Gastrocnemius medialis (tissue), 4 donors: ENCODE data around the gene NSMCE1. TPM values are rescaled to one million over a fixed set of nuclear protein-coding genes. Genes with fewer than 3 reads are reported as not detected.

Source experiments
- ATAC-seq, 2 donors: fragments of 150-250 bp; one replicate each; pipeline ENCODE4 v1.9.1; 2016
- DNase-seq, 2 donors: peaks; one replicate each; pipeline ENCODE4 v3.0.0-alpha.2; 2019
- H3K27ac ChIP-seq, 4 donors: fragments of 200-600 bp; sonication (generic); 1 replicate in 1 of 4; 2 replicates in 3 of 4; pipeline ENCODE4 v1.5.1; 2016 to 2018; ENCODE audit warnings: mild to moderate bottlenecking in 2 of 4, moderate library complexity in 1 of 4
- H3K27me3 ChIP-seq, 3 donors: fragments of 200-600 bp; sonication (generic) in 2 of 3; 1 replicate in 1 of 3; 2 replicates in 2 of 3; pipeline versions ENCODE4 v1.5.1 to v1.6.0; 2016 to 2019; ENCODE audit warnings: mild to moderate bottlenecking in 1 of 3, moderate library complexity in 1 of 3
- H3K36me3 ChIP-seq, 2 donors: fragments of 200-600 bp; sonication (generic) in 1 of 2; one replicate each; pipeline ENCODE4 v1.5.1; 2017 to 2018
- H3K4me1 ChIP-seq, 2 donors: fragments of 200-600 bp; sonication (generic) in 1 of 2; one replicate each; pipeline ENCODE4 v1.5.1; 2016 to 2017; ENCODE audit warnings: mild to moderate bottlenecking in 2 of 2
- H3K4me3 ChIP-seq, 4 donors: fragments of 200-600 bp; sonication (generic) in 3 of 4; 1 replicate in 1 of 4; 2 replicates in 3 of 4; pipeline ENCODE4 v1.5.1; 2016 to 2019; ENCODE audit warnings: mild to moderate bottlenecking in 2 of 4
- H3K9me3 ChIP-seq, 3 donors: fragments of 200-600 bp; sonication (generic) in 2 of 3; 1 replicate in 1 of 3; 2 replicates in 2 of 3; pipeline ENCODE4 v1.5.1; 2016 to 2019
- CTCF ChIP-seq, 5 experiments: fragments of 450-650 bp in 3 of 5; fragments of 200-600 bp in 2 of 5; sonication (generic) in 2 of 5; IDR thresholded peaks in 4 of 5; conservative IDR thresholded peaks in 1 of 5; 1 replicate in 4 of 5; 2 replicates in 1 of 5; pipeline ENCODE4 v1.5.1; 2016 to 2019; ENCODE audit warnings: antibody characterized with exemption in 5 of 5, mild to moderate bottlenecking in 3 of 5, moderate library complexity in 3 of 5
- POLR2A ChIP-seq, 2 donors: fragments of 450-650 bp; IDR thresholded peaks; one replicate each; pipeline ENCODE4 v1.6.1; 2017; ENCODE audit warnings: antibody characterized with exemption in 2 of 2, mild to moderate bottlenecking in 2 of 2, moderate library complexity in 2 of 2
- in situ Hi-C, 4 donors: fragments of 200-750 bp; cut with MboI; loops; one replicate each; pipeline versions ENCODE4 v1.15.0 to v1.8.0; 2017; ENCODE audit warnings: low sequenced_read_pairs in 4 of 4
- intact Hi-C: fragments of 100-400 bp; cut with DNase I; formaldehyde crosslinking; loops from one replicate; pipeline ENCODE4 v1.15.1; 2023; ENCODE audit warnings: low total_unique reads
- total RNA-seq, 4 donors: library from RNA; depleted of rRNA; stranded (reverse); fragments of >200 nt; gene quantifications; one replicate each; pipeline versions ENCODE4 v1.1.0 to v1.2.3, GENCODE V29; 2016

NSMCE1 gene
- total RNA-seq, 4 donors from 2014 or later = 20.2 to 29.1 (median 22.0) TPM

DNA sequence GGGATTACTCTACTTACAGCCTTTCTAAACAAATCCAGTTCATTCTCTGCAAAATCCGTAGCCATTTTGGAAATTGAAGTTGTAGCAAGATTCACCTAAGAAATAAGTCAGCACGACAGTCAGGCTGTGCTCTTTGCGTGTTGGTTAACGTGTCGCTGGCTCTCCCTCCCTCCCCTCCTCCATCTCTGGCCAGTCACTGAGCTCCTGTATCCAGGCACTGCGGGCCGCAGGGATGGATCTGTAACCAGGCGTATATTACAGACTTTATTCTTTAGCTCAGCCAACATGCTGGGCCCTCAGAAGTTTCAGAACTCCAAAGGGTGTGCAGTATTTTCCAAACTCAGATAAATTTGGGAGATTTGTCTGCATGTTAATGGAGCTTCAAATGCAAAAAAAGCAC is 34.4 kb downstream of the NSMCE1 start:
- intact Hi-C loops = no loop called here
- peak overlapping the region in 2 of 4 donors; percentile 52 to 63 for H3K27ac ChIP-seq
- no peak for ATAC-seq
- H3K4me3 ChIP-seq = no peak overlapping the region
- TF ChIP-seq POLR2A (IDR thresholded peaks at IDR 0.05) (no peak), CTCF (IDR thresholded peaks at IDR 0.05 in 4 of 5, conservative IDR thresholded peaks at IDR 0.05 in 1 of 5) (no peak)
- no peaks in the 10 kb centered on the region for H3K27me3 ChIP-seq
- in situ Hi-C loops = loop anchor here in 2 of 4 donors (5.0 to 25.0 kb wide), 2 partner anchors 128 kb away; no protein-coding TSS in a partner anchor
- H3K36me3 ChIP-seq = peaks cover 0 to 9% of the 10 kb centered on the region in 2 donors
- DNase-seq = no peak
- H3K4me1 ChIP-seq = peaks cover 14 to 27% of the 10 kb centered on the region in 2 donors
- H3K9me3 ChIP-seq = no peaks in the 10 kb centered on the region

- no peak for DNase-seq
- intact Hi-C loops (no loop called here), in situ Hi-C loops (loop anchor here in 2 of 4 donors (5.0 to 25.0 kb wide), 2 partner anchors 129 kb away; no protein-coding TSS in a partner anchor)
- ATAC-seq = no peak
- Histone ChIP-seq H3K27me3 (no peaks in the 10 kb centered on the region), H3K4me3 (no peak overlapping the region), H3K4me1 (peaks cover 19 to 30% of the 10 kb centered on the region in 2 donors), H3K36me3 (peaks cover 0 to 9% of the 10 kb centered on the region in 2 donors), H3K9me3 (no peaks in the 10 kb centered on the region), H3K27ac (no peak overlapping the region)
- TF ChIP-seq CTCF (IDR thresholded peaks at IDR 0.05 in 4 of 5, conservative IDR thresholded peaks at IDR 0.05 in 1 of 5) (no peak), POLR2A (IDR thresholded peaks at IDR 0.05) (no peak)
Measured at GRCh38 chr16:27233731-27234130, 34.8 kb downstream of the NSMCE1 start.

- intact Hi-C loops (no loop called here), in situ Hi-C loops (loop anchor here in 2 of 4 donors (5.0 to 25.0 kb wide), 2 partner anchors 129 kb away; no protein-coding TSS in a partner anchor)
- Histone ChIP-seq H3K27ac (no peak overlapping the region), H3K36me3 (peaks cover 0 to 9% of the 10 kb centered on the region in 2 donors), H3K4me3 (no peak overlapping the region), H3K9me3 (no peaks in the 10 kb centered on the region), H3K4me1 (peaks cover 20 to 31% of the 10 kb centered on the region in 2 donors), H3K27me3 (no peaks in the 10 kb centered on the region)
- ATAC-seq (no peak), DNase-seq (no peak)
- TF ChIP-seq CTCF (IDR thresholded peaks at IDR 0.05 in 4 of 5, conservative IDR thresholded peaks at IDR 0.05 in 1 of 5) (no peak), POLR2A (IDR thresholded peaks at IDR 0.05) (no peak)
Measured at GRCh38 chr16:27232901-27233625, 35.5 kb downstream of the NSMCE1 start.

GRCh38 chr16:27232061-27232900 is 36.3 kb downstream of the NSMCE1 start:
- peaks cover 0 to 9% of the 10 kb centered on the region in 2 donors for H3K36me3 ChIP-seq
- in situ Hi-C loops (loop anchor here in 2 of 4 donors (5.0 to 25.0 kb wide), 2 partner anchors 130 kb away; no protein-coding TSS in a partner anchor), intact Hi-C loops (no loop called here)
- no peak overlapping the region for H3K27ac ChIP-seq
- H3K4me3 ChIP-seq = no peak overlapping the region
- TF ChIP-seq CTCF (IDR thresholded peaks at IDR 0.05 in 4 of 5, conservative IDR thresholded peaks at IDR 0.05 in 1 of 5) (no peak), POLR2A (IDR thresholded peaks at IDR 0.05) (no peak)
- H3K4me1 ChIP-seq = peaks cover 20 to 31% of the 10 kb centered on the region in 2 donors
- ATAC-seq (no peak), DNase-seq (no peak)
- H3K27me3 ChIP-seq = no peaks in the 10 kb centered on the region
- no peaks in the 10 kb centered on the region for H3K9me3 ChIP-seq
